GM19351 (cell line): Measurements from ENCODE around the gene MYDGF.

Experiments used
- ATAC-seq: cut with Tn5 transposase; IDR thresholded peaks from one replicate; pipeline ENCODE4 v1.9.1; 2021; ENCODE audit warnings: mild to moderate bottlenecking, moderate library complexity; ENCODE audit not compliant: unreplicated experiment

The MYDGF gene

DNA sequence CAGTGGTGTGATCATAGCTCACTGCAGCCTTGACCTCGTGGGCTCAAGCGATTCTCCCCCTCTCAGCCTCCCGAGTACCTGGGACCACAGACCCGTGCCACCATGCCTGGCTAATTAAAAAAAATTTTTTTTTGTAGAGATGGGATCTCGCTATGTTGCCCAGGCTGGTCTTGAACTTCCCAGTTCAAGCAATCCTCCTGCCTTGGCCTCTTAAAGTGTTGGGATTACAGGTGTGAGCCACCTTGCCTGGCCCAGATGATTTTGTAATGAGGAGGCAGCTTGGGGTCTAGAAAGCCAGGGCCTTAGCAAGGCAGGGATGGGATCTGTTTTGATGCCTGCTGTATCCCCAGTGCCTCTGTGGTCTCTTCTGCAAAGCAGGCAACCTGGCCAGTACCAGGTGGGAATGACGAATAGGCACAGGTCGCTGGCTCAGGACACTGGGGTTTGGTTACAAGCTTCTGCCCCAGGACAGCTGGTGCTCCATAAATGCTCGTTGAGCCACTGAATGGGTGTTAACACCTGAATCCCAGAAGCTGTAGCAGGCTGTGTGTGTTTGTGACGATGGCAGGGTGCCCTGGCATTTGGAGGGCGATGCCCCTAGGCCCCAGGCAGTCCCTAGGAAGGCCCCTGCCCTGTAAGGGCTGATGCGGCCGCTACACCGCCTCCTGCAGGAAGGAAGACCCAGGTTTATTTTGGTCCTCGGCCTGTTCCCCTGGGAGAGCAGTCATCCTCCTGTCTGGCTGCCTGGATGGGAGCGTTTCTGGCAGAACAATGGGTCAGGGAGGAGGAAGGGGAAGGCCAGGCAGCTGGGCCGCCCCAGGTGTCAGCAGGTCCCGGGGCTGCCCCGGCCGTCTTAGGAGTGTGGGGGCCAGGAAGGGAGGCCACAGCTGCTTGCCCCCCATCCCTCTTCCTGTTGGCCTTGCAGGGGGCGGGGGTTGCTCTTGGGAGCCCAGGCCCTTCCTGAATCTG, 22.2 kb downstream of the MYDGF start:
- ATAC-seq, result no peak

DNA sequence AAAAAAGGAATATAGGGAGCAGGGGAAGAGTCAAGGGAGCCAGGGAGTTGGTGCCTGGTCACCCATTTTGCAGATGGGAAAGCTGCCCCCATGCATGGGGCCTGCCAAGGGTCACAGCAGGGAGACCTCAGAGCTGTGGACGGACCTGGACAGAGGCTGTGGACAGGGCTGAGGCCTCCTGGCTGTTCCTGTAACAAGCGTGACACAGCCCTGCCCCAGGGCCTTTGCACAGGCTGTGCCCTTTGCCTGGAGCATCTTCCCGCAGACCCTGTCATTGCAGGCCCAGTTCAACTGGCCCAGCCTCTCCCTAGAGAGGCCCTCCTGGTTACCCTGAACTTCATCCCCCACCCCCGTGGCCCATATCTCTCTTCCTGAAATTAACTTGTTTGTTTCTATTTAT, 24.4 kb downstream of the MYDGF start:
- ATAC-seq, result no peak

DNA sequence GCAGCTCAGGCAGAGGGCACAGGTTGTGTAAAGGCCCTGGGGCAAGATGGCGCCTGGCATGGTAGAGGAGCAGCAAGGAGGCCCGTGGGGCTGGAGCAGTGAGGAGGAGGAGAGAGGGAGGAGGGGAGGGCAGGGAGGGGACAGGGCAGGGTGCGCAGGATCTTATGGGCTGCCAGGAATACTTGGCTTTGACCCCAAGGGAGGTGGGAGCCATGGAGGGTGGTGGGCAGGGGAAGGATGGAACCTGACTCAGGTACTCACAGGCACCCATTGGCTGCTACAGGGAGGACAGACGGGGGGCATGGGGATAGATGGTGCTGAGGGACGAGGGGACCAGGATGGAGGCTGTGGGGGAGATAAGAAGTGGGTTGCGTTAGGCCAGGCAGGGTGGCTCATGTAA, 27.5 kb downstream of the MYDGF start:
- no peak for ATAC-seq

DNA sequence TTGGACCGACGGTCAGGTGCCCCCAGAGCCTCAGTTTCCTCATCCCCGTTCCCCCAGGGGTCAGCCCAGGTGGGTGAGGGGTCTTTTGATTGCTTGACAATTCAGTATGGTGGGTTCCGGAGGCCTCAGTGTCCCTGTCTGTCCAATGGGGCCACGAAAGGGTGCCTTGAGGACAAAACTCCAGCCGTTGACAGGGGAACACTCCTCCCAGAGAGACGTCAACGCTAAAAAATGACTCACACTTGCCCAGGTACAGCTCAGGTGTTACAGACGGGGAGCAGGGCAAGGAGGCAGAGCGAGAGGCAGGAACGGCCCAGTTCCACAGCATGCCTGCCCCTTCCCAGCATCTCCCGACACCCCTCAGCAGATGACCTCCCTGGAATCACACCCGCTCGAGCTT, 29.0 kb downstream of the MYDGF start:
- no peak for ATAC-seq

DNA sequence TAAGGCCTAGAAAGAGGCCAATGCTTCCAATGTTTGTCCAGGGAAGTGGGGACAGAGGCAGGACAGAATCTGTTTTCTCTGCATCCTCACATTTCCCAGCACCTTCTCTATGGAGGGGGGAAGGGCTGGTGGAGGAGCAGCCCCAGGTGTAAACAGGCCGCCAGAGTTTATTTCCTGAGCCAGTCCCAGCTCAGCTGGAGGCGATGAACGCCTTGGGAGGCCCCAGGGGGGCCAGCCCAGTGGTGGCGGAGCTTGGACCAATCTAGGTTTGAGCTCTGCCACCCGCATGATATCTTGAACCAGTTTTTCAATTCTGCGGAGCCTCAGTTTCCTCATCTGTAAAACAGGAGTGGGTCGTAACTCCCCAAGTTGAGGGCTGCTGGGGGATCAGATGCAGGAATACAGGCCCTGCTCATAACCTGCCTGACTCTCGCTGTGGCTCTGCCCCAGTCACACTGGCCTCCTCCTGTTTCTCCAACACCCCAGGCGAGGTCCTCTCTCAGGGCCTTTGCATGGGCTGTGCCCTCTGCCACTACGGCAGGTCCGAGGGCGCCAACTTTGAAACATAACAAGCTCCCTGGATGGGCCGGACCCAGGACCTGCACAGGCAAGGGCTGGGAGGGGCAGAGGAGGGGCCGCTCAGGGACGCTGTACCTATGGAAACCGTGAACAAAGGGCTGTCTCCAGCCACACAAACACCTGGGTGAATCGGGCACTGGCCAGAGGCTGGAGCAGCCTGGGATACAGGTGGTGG, 29.7 kb downstream of the MYDGF start:
- ATAC-seq, result no peak

DNA sequence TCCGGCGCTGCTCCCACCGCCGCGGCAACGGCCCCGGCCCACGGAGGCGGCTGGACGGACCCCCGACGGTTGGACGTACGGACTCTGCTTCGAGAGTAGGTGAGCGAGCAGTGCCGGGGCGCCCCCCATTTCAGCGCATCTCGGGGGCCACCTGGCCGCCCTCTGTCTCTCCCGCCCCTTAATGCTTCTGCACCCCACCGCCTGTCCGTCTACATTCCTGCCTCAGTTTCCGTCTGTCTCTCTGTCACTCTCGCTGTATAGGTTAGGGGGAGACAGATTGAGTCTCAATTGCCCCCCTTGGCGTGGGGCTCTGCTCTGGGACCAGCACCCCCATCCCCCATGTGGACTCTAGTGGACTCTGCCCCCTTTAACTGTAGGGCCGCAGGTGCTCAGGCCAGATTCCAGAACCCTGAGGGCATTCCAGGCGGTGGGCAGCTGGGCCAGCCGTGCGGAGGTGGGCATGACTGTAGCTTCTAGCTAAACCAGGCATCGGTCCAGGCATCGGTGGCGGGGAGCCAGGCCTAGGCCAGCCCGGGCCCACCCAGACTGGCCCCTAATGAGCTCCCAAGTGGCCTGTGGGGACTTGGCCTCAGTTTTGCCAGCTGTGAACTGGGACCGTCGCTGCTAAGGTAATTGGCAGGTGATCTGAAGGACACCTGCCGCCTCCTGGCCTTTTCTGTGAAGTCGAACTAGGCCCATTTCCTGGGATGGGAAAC, 30.5 kb downstream of the MYDGF start:
- ATAC-seq, result peak; percentile 3

DNA sequence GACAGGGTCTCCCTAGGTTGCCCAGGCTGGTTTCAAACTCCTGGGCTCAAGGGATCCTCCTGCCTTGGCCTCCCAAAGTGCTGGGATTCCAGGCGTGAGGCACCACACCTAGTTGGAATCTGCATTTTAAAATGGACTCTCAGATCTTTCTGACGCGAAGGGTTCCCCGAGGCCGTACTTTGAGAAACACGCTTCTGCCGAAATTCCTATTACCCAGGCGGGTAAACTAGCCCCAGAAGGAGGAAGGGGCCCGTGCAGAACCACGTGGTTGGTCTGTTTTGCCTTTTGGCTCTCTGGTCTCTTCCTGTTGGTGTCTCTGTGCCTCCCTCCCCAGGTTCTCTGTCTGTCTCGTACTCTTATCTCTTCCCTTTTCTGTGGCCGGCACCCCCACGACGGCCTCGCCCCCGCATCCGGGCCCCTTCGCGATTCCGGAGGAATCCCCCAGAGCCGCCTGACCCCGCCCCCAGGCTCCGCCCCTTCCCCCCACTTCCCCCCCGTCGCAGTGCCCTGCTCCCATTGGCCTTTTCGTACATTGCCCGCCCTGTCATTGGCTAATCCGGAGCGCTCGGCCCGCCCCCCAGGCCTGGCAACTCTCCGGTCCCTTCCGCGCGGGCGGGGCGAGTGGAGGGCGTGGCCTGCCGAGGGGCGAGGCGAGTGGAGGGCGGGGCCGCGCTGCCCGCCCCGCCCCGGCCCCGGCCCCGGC, 31.2 kb downstream of the MYDGF start, which contains the start of gene TNFAIP8L1:
TNFAIP8L1 (plus strand) TSS at position 689 of the 703 bp plus-strand sequence. CDS start 12,354 bp downstream, outside the sequence.
- peak; percentile 83 for ATAC-seq

DNA sequence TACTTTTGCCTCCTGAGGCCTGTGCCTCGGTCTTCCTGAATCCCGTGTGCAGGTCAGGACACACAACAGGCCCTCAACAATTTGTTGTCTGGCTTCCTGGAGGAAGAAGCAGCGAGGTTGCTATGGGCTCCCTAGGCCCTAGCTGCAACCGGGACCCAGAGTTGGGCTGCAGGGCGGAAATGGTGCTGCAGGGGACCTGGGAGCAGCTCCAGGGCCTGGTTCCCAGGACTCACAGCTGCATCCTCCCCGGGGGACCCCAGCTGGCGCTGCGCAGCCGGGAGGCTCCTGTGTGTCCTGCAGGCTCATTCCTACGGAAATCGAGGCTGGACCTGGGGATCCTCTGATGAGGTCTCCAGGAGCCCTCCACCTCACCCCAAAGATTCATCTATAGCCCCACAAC, 31.8 kb downstream of the MYDGF start:
- no peak for ATAC-seq

DNA sequence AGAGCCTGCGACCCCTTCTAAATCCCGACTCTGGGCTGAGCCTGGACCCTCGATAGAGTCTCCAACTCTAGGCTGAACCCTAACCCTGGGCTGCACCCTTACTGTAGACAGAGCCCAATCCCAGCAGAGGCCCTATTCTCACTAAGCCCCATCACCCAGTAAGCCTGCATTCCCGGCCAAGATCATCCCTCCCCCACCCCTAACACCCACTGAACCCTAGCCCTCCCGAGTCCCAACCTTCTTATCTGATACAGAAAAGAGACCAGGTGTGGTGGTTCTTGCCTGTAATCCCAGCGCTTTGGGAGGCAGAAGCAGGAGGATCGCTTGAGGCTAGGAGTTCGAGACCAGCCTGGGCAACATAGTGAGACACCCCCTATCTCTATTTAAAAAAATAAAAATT, 33.4 kb downstream of the MYDGF start:
- ATAC-seq, result no peak

DNA sequence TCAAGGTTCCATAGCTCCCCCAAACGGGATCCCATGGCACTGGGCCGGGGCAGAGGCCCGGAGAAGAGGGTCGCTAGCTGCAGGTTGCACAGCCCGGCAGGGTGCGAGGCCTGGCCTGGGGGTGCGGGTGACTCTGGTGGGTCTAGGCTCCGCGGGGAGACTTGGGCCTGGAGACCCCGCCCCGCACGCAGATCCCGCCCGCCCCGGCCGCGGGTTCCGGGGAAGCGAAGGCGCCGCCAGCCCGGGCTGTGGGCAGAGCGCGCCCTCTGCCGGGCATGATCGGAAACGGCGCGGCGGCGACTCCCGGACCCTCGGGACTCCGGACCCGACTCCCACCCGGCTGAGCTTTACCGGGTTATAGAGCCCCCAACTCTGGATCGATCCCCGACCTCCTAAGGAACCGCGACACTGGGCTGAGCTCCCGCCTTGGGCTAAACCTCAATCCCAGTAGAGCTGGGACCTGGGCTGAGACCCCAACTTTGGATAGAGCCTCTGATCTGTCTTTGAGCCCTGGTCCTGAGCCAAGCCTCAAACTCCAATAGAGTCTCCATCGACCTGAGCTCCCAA, 33.9 kb downstream of the MYDGF start:
- no peak for ATAC-seq

DNA sequence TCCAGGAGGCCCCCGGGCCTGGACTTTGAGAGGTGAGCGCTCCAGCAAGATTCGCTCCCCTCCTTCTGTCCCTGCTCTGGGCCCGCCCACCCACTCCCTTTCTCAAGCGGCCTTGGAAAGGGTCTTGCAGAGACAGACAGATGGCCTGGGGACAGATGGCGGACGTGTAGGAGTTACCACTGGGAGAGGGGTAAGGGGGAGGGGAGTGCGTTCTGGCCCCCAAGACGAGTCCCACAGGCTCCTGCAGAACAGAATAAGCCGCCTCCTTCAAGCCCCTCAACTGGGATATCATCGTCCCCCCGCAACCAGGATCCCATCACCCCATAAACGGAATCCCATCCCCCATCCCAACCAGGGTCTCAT, 34.4 kb downstream of the MYDGF start:
- no peak for ATAC-seq

DNA sequence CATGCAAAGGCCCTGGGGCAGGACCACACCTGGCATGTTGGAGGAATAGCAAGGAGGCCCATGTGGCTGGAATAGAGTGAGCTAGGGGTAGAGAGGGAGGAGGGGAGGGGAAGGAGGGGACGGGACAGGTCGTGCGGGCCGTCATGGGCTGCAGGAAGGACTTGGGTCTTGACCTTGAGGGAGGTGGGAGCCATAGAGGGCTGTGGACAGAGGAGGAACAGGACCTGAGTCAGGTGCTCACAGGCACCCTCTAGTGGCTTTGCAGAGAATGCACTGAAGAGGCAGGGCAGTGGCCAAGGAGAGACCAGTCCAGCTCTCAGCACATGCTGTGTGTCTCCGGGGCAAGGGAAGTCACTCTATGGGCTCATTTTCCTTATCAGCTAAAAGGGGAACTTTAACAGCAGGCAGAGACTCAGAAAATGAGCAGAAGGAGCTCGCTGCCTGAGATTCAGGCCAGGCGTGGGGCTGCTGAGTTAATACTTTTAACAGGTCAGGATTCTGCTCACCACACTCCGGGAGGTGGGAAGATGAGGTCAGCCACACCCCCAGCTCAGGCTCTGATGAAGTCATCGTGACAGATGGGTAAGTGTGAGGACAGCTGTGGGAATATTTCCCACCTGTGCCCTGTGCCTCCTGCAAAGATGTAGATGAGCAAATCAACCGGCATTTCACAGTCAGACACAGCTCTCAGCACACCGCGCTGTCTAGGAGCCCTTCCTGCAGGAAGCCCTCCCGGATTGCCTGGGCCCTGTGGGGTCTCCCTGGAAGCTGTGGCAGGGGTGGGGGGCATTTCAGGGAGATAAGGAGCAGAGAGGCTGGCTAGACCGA, 36.8 kb downstream of the MYDGF start:
- no peak for ATAC-seq

DNA sequence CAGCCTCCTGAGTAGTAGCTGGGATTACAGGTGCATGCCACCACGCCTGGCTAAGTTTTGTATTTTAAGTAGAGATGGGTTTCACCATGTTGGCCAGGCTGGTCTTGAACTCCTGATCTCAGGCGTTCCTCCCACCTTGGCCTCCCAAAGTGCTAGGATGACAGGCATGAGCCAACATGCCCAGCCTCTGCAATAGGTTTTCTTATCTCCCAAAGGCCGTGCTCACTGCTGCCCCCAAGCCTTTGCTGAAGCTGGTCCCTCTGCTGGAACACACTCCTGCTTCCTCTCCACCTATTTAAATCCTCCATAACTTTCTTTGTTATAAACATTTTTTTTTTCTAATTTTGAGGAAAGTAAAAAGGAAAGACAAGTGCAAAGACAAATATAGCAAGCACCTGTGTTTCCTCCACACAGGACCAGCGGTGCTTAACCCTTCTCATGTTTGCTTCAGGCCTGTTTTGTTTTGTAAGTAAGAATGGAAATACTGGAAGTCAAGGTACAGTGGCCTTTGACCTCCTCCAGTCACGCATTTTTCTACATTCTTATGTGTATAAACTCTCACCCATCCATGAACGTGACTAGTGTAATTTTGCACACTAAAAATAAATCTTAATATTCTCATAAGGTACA, 45.3 kb downstream of the MYDGF start:
- ATAC-seq, result no peak

DNA sequence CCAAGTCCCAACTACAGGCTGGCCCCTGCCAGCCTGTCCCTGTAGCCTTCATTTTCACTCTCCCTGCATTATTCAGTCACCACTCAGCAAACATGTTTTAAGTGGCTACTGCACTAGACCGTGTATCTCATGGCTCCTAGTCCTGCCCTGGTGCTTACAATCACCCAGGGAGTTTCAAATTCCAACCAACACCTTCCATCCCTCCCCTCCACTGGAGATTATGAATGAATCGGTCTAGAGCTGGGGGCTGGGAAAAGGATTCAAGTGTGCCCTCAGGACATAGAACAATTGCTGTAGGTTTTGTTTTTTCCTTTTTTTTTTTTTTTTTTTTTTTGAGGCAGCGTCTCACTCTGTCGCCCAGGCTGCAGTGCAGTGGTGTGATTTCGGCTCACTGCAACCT, 45.8 kb downstream of the MYDGF start:
- no peak for ATAC-seq

DNA sequence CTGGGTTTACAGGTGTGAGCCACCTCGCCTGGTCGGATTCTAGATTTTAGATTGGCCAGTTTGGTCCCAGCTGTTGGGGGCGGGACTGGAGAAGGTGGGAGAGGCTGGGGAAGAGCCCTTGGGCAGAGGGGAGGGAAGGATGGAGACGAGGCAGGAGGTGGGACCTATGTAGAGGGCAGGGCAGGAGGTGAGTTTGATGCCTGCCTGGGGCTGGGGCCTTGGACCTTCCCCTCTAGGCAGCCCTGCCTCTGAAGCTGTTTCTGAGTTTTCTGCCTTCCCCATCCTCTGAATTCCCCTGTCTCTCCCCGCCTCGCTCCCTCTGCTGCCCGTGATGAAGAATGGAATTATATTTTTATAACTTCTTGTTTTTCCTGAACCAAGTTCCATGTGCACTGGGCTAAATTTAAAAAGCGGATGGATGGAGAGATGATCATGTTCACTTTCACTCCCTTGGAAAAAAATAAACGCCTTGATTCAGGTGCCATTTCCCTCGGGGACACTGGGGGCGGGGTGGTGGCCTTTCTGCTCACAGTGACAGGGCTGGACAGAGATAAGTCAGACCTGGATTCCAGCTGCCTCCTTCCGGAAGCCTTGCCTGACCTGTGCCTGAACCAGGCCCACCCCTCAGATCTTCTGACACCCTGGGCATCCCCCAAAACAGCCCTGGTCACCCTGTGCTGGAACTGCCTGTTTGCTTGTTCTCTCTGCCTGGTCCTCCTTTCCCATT, 47.3 kb downstream of the MYDGF start:
- no peak for ATAC-seq

DNA sequence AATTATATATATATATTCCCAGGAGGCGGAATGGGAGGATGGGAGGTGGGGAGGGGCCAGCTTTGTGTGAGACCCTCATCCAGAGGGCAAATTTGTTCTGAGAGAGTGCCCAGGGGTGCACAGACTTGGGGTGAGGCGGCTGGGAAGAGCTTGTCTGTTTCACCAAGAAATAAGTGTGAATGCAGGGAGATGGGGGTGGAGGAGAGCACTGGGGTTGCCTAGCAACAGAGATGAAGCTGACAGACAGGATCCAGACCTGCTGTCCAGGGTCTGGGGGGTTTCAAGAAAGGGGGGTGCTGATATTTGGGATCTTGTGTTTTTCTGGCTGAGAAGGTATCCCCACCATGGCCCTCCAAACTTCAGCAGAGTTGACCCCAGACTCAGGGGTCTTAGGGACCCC, 49.5 kb downstream of the MYDGF start:
- ATAC-seq, result no peak

DNA sequence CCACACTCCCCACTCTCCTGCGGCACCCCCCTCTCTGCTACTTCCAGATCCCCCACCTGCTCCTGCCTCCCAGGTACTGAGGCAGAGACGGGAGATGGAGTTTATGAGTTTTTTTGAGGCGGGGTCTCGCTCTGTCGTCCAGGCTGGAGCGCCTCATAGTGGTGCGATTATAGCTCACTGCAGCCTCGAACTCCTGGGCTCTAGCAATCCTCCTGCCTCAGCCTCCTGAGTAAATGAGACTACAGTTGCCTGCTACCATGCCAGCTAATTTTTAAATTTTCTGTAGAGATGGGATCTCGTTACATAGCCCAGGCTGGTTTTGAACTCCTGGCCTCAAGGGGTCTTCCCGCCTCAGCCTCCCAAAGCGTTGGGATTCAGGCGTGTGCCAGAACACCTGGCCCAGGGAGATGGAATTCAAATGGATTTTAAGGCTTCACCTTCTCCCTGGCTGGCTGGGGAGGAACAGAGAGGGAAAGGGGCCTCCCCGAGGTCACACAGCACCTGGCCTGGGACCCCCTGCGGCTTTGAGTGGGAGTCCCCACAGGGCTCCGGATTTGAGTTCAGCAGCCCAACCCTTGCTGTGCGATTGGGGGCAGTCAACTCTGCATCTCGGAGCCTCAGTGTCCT, 50.4 kb downstream of the MYDGF start:
- ATAC-seq, result no peak

DNA sequence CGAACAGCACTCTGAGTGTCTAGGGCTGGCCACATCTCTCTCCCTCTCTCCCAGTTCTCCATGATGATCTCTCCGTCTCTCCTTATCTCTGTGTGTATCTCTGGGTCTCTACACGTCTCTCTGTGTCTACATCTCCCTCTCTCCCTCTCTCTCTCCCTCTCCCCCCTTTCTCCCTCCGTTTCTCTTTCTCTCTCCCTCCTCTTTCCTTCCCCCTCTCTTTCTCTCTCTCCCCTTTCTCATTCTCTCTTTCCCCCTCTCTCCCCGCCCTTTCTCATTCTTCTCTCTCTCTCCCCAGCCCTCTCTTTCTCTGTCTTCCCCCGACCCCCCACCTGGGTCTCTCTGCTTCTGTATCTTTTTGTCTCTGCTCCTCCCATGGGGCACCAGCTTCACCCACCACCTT, 52.1 kb downstream of the MYDGF start:
- no peak for ATAC-seq
